Left ventricle myocardium inferior (tissue), 1 donor: ENCODE results near the gene FADS3. TPM values are rescaled to one million over a fixed set of nuclear protein-coding genes. Genes with fewer than 3 reads are reported as not detected.

Experiments
- DNase-seq: peaks from one replicate; pipeline ENCODE4 v3.0.0-alpha.2; 2020
- H3K27ac ChIP-seq: fragments of 200-600 bp; replicated peaks from 2 replicates; pipeline ENCODE4 v1.8.0; 2021
- H3K27me3 ChIP-seq: fragments of 200-600 bp; 2 replicates; pipeline ENCODE4 v1.8.0; 2021; ENCODE audit warnings: low read depth
- H3K36me3 ChIP-seq: fragments of 200-600 bp; 2 replicates; pipeline ENCODE4 v1.8.0; 2021
- H3K4me1 ChIP-seq: fragments of 200-600 bp; 2 replicates; pipeline ENCODE4 v1.8.0; 2021
- H3K4me3 ChIP-seq: fragments of 200-600 bp; 2 replicates; pipeline ENCODE4 v1.8.0; 2021; ENCODE audit warnings: mild to moderate bottlenecking, moderate library complexity
- H3K9me3 ChIP-seq: fragments of 200-600 bp; replicated peaks from 2 replicates; pipeline ENCODE4 v1.8.0; 2021
- CTCF ChIP-seq: fragments of 200-600 bp; IDR thresholded peaks from 2 replicates; pipeline ENCODE4 v1.8.0; 2021; ENCODE audit warnings: antibody characterized with exemption, mild to moderate bottlenecking, borderline replicate concordance
- intact Hi-C: fragments of 100-400 bp; cut with micrococcal nuclease; formaldehyde crosslinking; loops from one replicate; pipeline ENCODE4 v1.11.0; 2022
- total RNA-seq: library from RNA; stranded (reverse); fragmentation: NEBNext Ultra II Directional; extraction: Animal tissue kit (Norgen Biotek cat#: 25700); gene quantifications from one replicate; pipeline ENCODE4 v1.2.1, GENCODE V29; 2021
- donor health status: DM: no; HTN: yes; CAD: no; lungs with severe emphysema.

FADS3 gene
- total RNA-seq, 1 donor from 2014 or later, result 65.5 TPM

- Histone ChIP-seq H3K4me1 (peaks cover 22% of the 10 kb centered on the region), H3K4me3 (no peak overlapping the region), H3K27me3 (no peaks in the 10 kb centered on the region), H3K36me3 (peaks cover 39% of the 10 kb centered on the region), H3K27ac (peak overlapping the region; percentile 5), H3K9me3 (no peaks in the 10 kb centered on the region)
- intact Hi-C loops, result no loop called here
- DNase-seq, result no peak
- no peak for TF ChIP-seq CTCF
These were observed 10.1 kb upstream of the FADS3 start for GRCh38 chr11:61901397-61901796.

- no peaks in the 10 kb centered on the region for H3K9me3 ChIP-seq
- intact Hi-C loops, result no loop called here
- no peak overlapping the region for H3K4me3 ChIP-seq
- H3K27me3 ChIP-seq, result no peaks in the 10 kb centered on the region
- H3K4me1 ChIP-seq, result peaks cover 22% of the 10 kb centered on the region
- no peak for TF ChIP-seq CTCF
- peak overlapping the region; percentile 61 for H3K27ac ChIP-seq
- H3K36me3 ChIP-seq, result peaks cover 27% of the 10 kb centered on the region
- DNase-seq, result no peak
These were observed 8.9 kb upstream of the FADS3 start for GRCh38 chr11:61900251-61900650.

GRCh38 chr11:61899146-61899841, 7.9 kb upstream of the FADS3 start:
- H3K4me1 ChIP-seq, result peaks cover 22% of the 10 kb centered on the region
- no peak overlapping the region for H3K4me3 ChIP-seq
- peak; percentile 100 for TF ChIP-seq CTCF
- H3K36me3 ChIP-seq, result peaks cover 19% of the 10 kb centered on the region
- DNase-seq, result peak; percentile 83
- intact Hi-C loops, result loop anchor here (5.0 to 10.0 kb wide), 3 partner anchors 48 to 183 kb away; partner anchors contain the start of genes FEN1 and TMEM258
- H3K27me3 ChIP-seq, result no peaks in the 10 kb centered on the region
- no peaks in the 10 kb centered on the region for H3K9me3 ChIP-seq
- H3K27ac ChIP-seq, result peak overlapping the region; percentile 61

- intact Hi-C loops, result loop anchor here (5.0 to 10.0 kb wide), 3 partner anchors 49 to 184 kb away; partner anchors contain the start of genes FEN1 and TMEM258
- no peak overlapping the region for H3K4me3 ChIP-seq
- H3K36me3 ChIP-seq, result peaks cover 13% of the 10 kb centered on the region
- no peaks in the 10 kb centered on the region for H3K27me3 ChIP-seq
- TF ChIP-seq CTCF, result no peak
- no peaks in the 10 kb centered on the region for H3K9me3 ChIP-seq
- H3K27ac ChIP-seq, result peak overlapping the region; percentile 61
- no peak for DNase-seq
- peaks cover 22% of the 10 kb centered on the region for H3K4me1 ChIP-seq
These were observed 6.9 kb upstream of the FADS3 start for GRCh38 chr11:61898247-61898582.

- DNase-seq, result peak; percentile 69
- Histone ChIP-seq H3K9me3 (no peaks in the 10 kb centered on the region), H3K4me1 (peaks cover 22% of the 10 kb centered on the region), H3K27me3 (no peaks in the 10 kb centered on the region), H3K4me3 (no peak overlapping the region), H3K27ac (peak overlapping the region; percentile 61), H3K36me3 (peaks cover 13% of the 10 kb centered on the region)
- intact Hi-C loops, result loop anchor here (5.0 to 10.0 kb wide), 3 partner anchors 50 to 185 kb away; partner anchors contain the start of genes FEN1 and TMEM258
- TF ChIP-seq CTCF, result peak; percentile 91
These were observed 6.3 kb upstream of the FADS3 start for GRCh38 chr11:61897387-61898246.
